Activated CD8-positive, alpha-beta memory T cell treated with anti-CD3 and anti-CD28 coated beads, Interleukin-2, amount 50 U/mL, for 48 hours (primary cell): Measurements from ENCODE around the gene BTD.
A peak's percentile ranks its signal among the peaks of the same experiment; 100 is the strongest.
"Not testable (repeated sequence)": the region's sequence is repeated elsewhere in the genome, so short reads cannot be mapped to it uniquely, and the experiment has no call there.

Experiments used
- DNase-seq: peaks from one replicate; pipeline ENCODE4 v3.0.0-alpha.2; 2020

The BTD gene

DNA sequence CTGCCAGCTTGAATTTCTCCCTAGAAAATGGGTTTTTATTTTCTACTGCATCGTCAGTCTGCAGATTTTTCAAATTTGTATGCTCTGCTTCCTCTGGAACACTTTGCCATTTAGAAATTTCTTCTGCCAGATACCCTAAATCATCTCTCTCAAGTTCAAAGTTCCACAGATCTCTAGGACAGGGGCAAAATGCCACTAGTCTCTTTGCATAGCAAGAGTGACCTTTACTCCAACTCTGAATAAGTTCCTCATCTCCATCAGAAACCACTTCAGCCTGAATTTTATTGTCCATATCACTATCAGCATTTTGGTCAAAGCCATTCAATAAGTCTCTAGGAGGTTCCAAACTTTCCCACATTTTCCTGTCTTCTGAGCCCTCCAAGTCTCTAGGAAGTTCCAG is 3.0 kb downstream of the BTD start:
- not testable (repeated sequence) for DNase-seq

- no peak for DNase-seq
These were observed 4.9 kb downstream of the BTD start for GRCh38 chr3:15606434-15606891.

DNA sequence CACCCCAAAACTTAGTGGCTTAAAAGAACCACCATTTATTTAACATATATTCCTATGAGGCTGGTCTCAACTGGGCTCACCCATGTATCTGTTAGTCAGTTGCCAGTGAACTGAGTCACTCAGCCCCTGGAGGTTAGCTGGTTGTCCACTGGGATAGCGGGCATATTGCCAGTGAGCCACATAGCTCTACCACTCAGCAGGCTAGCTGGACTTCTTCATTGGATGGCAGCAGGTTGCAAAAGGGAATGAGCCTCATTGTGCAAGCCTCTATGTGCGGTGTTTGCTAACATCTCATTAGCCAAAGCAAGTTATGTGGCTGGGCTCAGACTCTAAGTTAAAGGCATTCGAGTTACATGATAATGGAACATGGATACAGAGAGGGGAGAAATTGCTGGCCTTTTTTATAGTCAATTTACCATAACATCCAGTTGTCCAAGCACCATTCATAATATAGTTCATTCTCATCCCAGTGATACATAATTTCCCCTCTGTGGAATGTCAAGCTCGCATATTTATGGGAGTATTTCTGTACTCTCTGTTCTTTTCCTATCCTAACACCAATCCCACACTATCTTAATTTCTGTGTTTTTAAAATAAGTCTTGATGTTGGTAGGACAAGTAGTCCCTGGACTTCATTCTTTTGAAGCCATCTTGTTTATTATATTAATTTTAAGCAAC is 8.7 kb downstream of the BTD start:
- no peak for DNase-seq

DNA sequence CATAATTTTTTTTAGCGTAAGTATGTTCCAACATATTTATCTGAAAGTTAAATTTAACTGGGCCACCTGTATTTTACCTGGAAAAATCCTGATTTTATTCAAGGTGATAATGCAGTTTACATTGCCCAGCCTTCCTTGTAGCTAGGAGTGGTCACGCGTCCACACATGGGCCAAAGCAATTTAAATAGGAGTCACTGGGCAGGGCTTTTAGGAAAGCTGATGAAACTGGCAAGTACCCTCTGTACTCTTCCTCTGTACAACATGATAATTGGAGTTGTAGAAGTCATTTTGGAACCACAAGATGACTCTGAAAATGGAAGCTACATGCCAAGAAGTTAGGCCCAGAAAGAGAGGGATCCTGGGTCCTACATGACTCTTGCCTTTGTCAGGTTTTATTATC is 9.5 kb downstream of the BTD start:
- no peak for DNase-seq

GRCh38 chr3:15612001-15612400 is 10.5 kb downstream of the BTD start:
- DNase-seq, result no peak

DNA sequence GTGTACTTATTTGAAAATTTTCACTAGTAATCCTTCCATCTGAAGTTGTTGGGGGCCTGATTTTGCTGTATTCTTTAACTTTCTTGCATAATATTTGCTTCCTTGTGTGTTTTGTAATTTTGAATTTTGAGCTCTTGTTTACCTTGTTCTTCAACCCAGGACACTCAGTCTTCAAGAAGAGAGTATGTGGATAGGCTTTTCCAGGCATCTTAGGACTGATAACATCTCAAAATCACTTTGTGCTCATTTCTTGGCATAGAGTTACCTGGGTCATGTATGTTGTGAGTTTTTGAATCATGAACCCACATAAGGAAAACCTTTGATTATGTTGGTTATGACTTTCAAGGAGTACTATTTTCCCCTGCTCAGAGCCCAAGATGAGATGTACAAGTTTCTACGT is 13.4 kb downstream of the BTD start:
- DNase-seq, result no peak

GRCh38 chr3:15616053-15616452 is 14.5 kb downstream of the BTD start:
- DNase-seq, result no peak

DNA sequence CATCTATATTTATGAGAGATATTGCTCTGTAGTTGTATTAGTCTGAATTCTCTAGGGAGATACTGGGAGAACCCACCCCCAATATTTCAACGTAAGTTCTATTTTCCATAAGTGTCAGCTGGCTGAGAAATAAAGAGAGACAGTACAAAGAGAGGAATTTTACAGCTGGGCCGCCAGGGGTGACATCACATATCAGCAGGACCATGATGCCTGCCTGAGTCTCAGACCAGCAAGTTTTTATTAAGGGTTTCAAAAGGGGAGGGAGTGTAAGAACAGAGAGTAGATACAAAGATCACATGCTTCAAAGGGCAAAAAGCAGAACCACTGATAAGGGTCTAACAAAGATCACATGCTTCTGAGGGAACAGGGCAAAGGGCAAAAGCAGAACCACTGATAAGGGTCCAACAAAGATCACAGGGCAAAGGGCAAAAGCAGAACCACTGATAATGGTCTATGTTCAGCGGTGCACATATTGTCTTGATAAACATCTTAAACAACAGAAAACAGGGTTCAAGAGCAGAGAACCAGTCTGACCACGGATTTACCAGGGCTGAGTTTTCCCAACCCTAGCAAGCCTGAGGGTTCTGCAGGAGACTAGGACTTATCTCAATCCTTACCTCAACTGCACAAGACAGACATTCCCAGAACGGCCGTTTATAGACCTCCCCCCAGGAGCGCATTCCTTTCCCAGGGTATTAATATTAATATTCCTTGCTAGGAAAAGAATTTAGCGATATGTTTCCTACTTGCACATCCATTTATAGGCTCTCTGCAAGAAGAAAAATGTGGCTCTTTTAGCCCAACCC is 18.3 kb downstream of the BTD start:
- not testable (repeated sequence) for DNase-seq

- DNase-seq, result no peak
These were observed 22.2 kb downstream of the BTD start for GRCh38 chr3:15623535-15624440.

GRCh38 chr3:15628967-15629366 is 27.4 kb downstream of the BTD start:
- no peak for DNase-seq

- no peak for DNase-seq
These were observed 28.5 kb downstream of the BTD start for GRCh38 chr3:15629860-15630597.

DNA sequence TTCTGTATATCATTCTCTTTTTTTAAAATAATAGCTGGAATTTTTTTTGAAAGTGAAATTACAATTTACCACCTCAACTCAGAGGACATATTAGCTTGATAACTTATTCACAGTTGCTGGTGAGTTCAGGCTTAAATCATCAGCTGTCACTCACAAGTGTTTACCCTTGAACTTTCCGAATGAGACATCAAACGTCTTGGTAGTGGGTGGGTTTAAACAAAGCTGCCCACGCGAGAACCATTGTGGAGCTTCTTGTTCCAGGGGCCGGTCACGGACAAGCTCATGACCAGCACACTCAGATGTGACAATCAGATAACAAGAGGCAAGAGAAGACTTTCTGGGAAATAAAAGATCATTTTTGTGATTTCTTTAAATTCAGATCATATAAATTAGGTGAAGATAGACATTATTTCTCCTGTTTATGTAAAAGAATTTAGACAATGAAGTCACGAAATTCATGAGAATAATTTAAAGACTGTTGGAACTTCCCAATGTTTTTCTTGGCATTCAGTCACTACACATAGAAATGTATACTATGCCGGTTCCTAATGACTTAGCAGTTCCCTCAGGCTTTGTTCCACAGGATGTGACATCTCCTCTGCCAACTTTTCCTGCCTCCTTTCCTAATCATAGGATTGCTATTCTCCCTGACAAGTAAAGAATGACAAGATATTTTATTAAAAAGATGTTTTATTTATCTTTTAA is 29.3 kb downstream of the BTD start:
- no peak for DNase-seq

GRCh38 chr3:15631426-15632211 is 30.1 kb downstream of the BTD start:
- DNase-seq, result no peak

- DNase-seq, result no peak
These were observed 30.7 kb downstream of the BTD start for GRCh38 chr3:15632212-15632580.

GRCh38 chr3:15633159-15633558 is 31.6 kb downstream of the BTD start:
- DNase-seq, result no peak

DNA sequence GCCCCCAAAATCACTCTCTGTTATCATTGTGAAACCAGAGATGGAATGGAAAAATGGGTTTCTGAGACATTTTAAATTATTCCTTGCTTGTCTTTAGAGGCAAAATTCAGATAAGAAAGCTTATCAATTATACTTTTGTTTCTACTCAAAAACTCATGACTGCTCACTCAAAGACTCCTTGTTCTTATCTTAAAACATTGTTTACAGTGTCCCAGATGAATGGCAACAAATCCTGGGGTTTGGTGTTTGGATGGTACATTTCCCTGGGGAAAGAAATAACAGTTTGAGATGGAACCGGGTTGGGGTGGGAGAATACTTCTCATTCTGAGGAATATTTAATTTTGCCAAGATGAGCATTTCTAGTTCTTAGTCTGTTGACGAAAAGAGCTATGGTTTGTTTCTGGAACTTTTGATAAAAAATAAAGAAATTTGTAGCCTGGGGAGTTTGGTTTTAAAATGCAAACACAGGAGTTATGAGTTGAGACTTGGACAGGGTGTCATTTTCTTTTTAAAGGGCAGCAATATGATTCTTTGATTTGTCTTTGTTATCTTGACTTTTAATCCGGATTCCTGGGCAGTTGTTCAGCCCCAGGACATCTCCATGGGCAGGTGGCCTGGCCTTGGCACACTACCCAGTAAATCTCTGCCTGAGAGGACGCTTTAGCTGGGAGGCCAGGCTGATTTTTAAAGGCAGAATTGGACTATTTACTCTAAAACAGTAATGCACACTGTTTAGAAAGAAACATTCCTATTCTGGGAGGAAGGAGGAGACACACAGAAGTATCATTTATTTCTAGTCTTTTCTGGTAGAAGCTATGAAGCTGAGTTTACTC is 32.4 kb downstream of the BTD start:
- DNase-seq, result no peak

DNA sequence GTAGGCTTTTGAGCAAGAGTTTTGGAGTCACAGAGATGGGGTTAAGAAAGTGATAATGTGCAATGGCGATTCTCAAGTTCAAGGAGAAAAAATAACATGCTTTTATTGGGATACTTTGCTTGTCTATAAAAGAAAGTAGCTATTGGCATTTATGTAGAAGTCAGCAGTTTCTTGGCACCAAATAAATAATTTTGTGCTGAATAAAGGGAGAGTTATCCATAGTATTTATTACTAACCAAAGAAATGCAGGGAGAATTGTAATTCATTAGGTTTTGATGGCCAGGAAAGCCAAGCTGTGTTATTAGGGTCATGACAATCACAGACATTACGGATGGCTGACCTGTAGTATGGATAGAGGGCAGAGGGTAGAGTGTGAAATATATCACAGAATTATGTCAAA is 33.1 kb downstream of the BTD start:
- DNase-seq, result no peak

DNA sequence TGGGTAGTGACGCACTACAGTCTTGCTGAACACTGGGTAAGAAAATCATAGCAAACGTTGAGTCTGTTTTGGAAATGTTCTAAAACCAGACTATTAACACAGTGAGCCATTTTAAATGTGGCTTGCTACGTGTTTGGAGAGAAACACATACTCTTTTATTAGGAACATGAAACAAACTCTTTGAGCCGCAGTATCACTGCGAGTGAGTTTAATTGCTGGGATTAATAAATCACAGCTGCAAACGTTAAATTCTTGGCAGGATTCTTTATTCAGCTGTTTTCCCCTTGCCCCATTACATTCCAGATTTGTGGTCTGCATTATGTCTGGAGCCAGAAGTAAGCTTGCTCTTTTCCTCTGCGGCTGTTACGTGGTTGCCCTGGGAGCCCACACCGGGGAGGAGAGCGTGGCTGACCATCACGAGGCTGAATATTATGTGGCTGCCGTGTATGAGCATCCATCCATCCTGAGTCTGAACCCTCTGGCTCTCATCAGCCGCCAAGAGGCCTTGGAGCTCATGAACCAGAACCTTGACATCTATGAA is 33.6 kb downstream of the BTD start:
- no peak for DNase-seq

DNA sequence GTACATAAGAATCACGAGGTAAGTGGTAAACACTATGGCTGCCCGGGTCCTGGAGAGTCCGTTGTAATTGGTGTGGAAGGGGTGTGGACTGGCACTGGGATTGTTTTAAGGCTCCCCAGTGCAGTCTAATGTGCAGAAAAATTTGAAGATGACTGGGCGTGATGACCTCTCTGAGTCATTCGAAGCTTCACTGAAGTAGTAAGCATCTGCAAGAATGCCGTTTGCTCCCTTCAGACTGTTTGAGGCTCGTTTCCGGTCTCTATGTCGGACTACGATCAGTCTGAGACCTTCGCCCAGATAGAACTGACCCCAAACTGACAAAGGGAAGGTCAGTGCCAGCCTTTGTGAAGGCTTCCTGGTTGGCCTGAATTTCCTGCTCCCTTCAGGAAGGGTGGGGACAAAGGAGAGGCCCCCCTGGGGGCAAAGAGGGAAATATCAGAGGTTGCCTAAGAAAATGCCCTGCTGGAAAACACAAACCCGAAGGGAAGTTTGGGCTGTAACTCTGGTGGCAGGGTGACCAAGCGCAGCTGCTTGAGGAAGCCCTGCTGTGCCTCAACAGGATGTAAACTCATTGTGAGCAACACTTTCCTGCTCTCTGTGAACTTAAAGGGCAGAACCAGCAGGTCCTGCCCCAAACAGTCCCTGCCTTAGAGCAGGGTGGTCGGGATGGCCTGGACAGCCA is 34.6 kb downstream of the BTD start:
- peak; percentile 67 for DNase-seq
